Neural crest cell (in vitro differentiated cells): ENCODE measurements around the gene DNMBP. TPM values are rescaled to one million over a fixed set of nuclear protein-coding genes. Genes with fewer than 3 reads are reported as not detected.

Experiments
- DNase-seq: peaks from one replicate; pipeline ENCODE4 v3.0.0; 2021; ENCODE audit warnings: low read depth, mixed read lengths, low spot score
- H3K27ac Mint-ChIP-seq: one replicate; pipeline ENCODE4 v1.8.0; 2021; ENCODE audit warnings: mild to moderate bottlenecking, mixed read lengths; ENCODE audit not compliant: unreplicated experiment
- H3K27me3 Mint-ChIP-seq: 2 replicates; pipeline ENCODE4 v1.8.0; 2021; ENCODE audit warnings: low read depth, mild to moderate bottlenecking, mixed read lengths
- H3K36me3 Mint-ChIP-seq: 2 replicates; pipeline ENCODE4 v1.8.0; 2021; ENCODE audit warnings: low read depth, mild to moderate bottlenecking, mixed read lengths
- H3K4me1 Mint-ChIP-seq: 2 replicates; pipeline ENCODE4 v1.8.0; 2021; ENCODE audit warnings: mixed read lengths
- H3K4me3 Mint-ChIP-seq: one replicate; pipeline ENCODE4 v1.8.0; 2021; ENCODE audit warnings: mild to moderate bottlenecking, mixed read lengths
- H3K9me3 Mint-ChIP-seq: 2 replicates; pipeline ENCODE4 v1.8.0; 2021; ENCODE audit warnings: mixed read lengths
- CTCF ChIP-seq: fragments of 200-600 bp; sonication (generic); conservative IDR thresholded peaks from 2 replicates; pipeline ENCODE4 v1.5.0; 2021; ENCODE audit warnings: antibody characterized with exemption, mild to moderate bottlenecking
- total RNA-seq: library from RNA; stranded (reverse); gene quantifications from 2 replicates; pipeline ENCODE4 v1.2.1, GENCODE V29; 2021

The DNMBP gene
- total RNA-seq, 1 donor from 2014 or later, result 17.8 TPM

GRCh38 chr10:99894613-99895012 is 115.1 kb downstream of the DNMBP start:
- Mint-ChIP-seq H3K4me1 (no peaks in the 10 kb centered on the region), H3K4me3 (no peak overlapping the region), H3K9me3 (no peaks in the 10 kb centered on the region), H3K27ac (no peak overlapping the region), H3K27me3 (no peaks in the 10 kb centered on the region), H3K36me3 (peaks cover 37% of the 10 kb centered on the region)
- no peak for DNase-seq
- no peak for TF ChIP-seq CTCF

GRCh38 chr10:99888622-99889021 is 121.1 kb downstream of the DNMBP start:
- H3K27ac Mint-ChIP-seq, result no peak overlapping the region
- no peak overlapping the region for H3K4me3 Mint-ChIP-seq
- no peaks in the 10 kb centered on the region for H3K27me3 Mint-ChIP-seq
- H3K9me3 Mint-ChIP-seq, result no peaks in the 10 kb centered on the region
- no peaks in the 10 kb centered on the region for H3K4me1 Mint-ChIP-seq
- DNase-seq, result no peak
- no peak for TF ChIP-seq CTCF
- peaks cover 29% of the 10 kb centered on the region for H3K36me3 Mint-ChIP-seq

GRCh38 chr10:99883523-99883922 is 126.2 kb downstream of the DNMBP start:
- Mint-ChIP-seq H3K4me3 (no peak overlapping the region), H3K9me3 (no peaks in the 10 kb centered on the region), H3K4me1 (no peaks in the 10 kb centered on the region), H3K27ac (no peak overlapping the region), H3K36me3 (peaks cover 30% of the 10 kb centered on the region), H3K27me3 (no peaks in the 10 kb centered on the region)
- no peak for TF ChIP-seq CTCF
- DNase-seq, result no peak

GRCh38 chr10:99881371-99881770 is 128.4 kb downstream of the DNMBP start:
- Mint-ChIP-seq H3K27ac (no peak overlapping the region), H3K4me3 (no peak overlapping the region), H3K4me1 (no peaks in the 10 kb centered on the region), H3K9me3 (no peaks in the 10 kb centered on the region), H3K27me3 (no peaks in the 10 kb centered on the region), H3K36me3 (peaks cover 41% of the 10 kb centered on the region)
- no peak for TF ChIP-seq CTCF
- no peak for DNase-seq

GRCh38 chr10:99880080-99880835 is 129.5 kb downstream of the DNMBP start:
- Mint-ChIP-seq H3K27me3 (no peaks in the 10 kb centered on the region), H3K27ac (peak overlapping the region; percentile 72), H3K36me3 (peaks cover 45% of the 10 kb centered on the region), H3K4me1 (no peaks in the 10 kb centered on the region), H3K4me3 (no peak overlapping the region), H3K9me3 (no peaks in the 10 kb centered on the region)
- no peak for DNase-seq
- TF ChIP-seq CTCF, result no peak
